HepG2 (cell line): Measurements from ENCODE around the gene AKAP9. TPM values are rescaled to one million over a fixed set of nuclear protein-coding genes. Genes with fewer than 3 reads are reported as not detected.

Experiments
- ATAC-seq: fragments of 200-7000 bp; cut with Tn5 transposase; 3 replicates; pipeline ENCODE4 v1.9.1; 2020; ENCODE audit warnings: mild to moderate bottlenecking, moderate library complexity
- BruUV-seq: library from RNA; stranded (reverse); fragments of 400-500 nt; replicated peaks from 2 replicates; lab custom pipeline; 2021; lab: Mats Ljungman, UMichigan
- CTCF ChIA-PET: fragments of 300-600 bp; formaldehyde crosslinking; extraction: SDS; loops from one replicate; lab custom pipeline; 2021; ENCODE audit warnings: low total read pairs, inconsistent platforms, low intra/inter-chr PET ratio; lab: Yijun Ruan, JAX
- POLR2A ChIA-PET: fragments of 350-600 bp; sonication (Branson Sonifier 250); formaldehyde crosslinking; loops from one replicate; lab custom pipeline; 2020; ENCODE audit warnings: antibody characterized with exemption, inconsistent platforms; lab: Yijun Ruan, JAX
- DNase-seq: peaks from one replicate; pipeline ENCODE4 v3.0.0-alpha.2; 2015; ENCODE audit warnings: low spot score
- FAIRE-seq: peaks from 3 replicates; lab custom pipeline; 2011; peaks lifted over from hg19 to GRCh38; lab: Jason Lieb, UNC
- H2AFZ ChIP-seq: one replicate; pipeline ENCODE4 v1.6.1; 2011; ENCODE audit warnings: low read length, inconsistent platforms
- H3K27ac ChIP-seq: fragments of 300-600 bp; 3 replicates; pipeline ENCODE4 v1.8.0; 2011; ENCODE audit warnings: mixed run types, mild to moderate bottlenecking, mixed read lengths, low read length, inconsistent platforms; ENCODE audit not compliant: insufficient read depth; ENCODE audit errors: extremely low read length
- H3K27me3 ChIP-seq, 2 experiments: fragments of 200-600 bp in 1 of 2; 2 replicates in 1 of 2; 3 replicates in 1 of 2; pipeline versions ENCODE4 v1.6.0 to v1.8.0; 2011; ENCODE audit warnings: low read length in 2 of 2, mild to moderate bottlenecking in 2 of 2, moderate library complexity in 2 of 2, inconsistent platforms in 1 of 2; ENCODE audit not compliant: insufficient read depth in 2 of 2, control insufficient read depth in 1 of 2
- H3K36me3 ChIP-seq, 2 experiments: fragments of 200-600 bp in 1 of 2; replicated peaks in 1 of 2; 2 replicates in 1 of 2; 3 replicates in 1 of 2; pipeline versions ENCODE4 v1.5.1 to v1.8.0; 2011; ENCODE audit warnings: low read length in 2 of 2, inconsistent platforms in 1 of 2; ENCODE audit not compliant: insufficient read depth in 2 of 2, control insufficient read depth in 1 of 2
- H3K4me1 ChIP-seq: 2 replicates; pipeline ENCODE4 v1.5.1; 2012; ENCODE audit warnings: low read length, inconsistent platforms; ENCODE audit not compliant: insufficient read depth
- H3K4me2 ChIP-seq: 2 replicates; pipeline ENCODE4 v1.6.0; 2011; ENCODE audit warnings: low read depth, low read length, inconsistent platforms
- H3K4me3 ChIP-seq, 3 experiments: fragments of 200-600 bp in 1 of 3; sonication (generic), shearing (Covaris generic) in 1 of 3; replicated peaks in 1 of 3; 2 replicates each; pipeline ENCODE4 v1.5.1; 2011 to 2016; ENCODE audit warnings: low read length in 3 of 3, inconsistent platforms in 2 of 3, low read depth in 2 of 3, mild to moderate bottlenecking in 2 of 3, control low read depth in 1 of 3, mixed read lengths in 1 of 3; ENCODE audit not compliant: insufficient read depth in 1 of 3
- H3K79me2 ChIP-seq: one replicate; pipeline ENCODE4 v1.6.1; 2011; ENCODE audit warnings: low read length, inconsistent platforms; ENCODE audit not compliant: insufficient read depth
- H3K9ac ChIP-seq: 2 replicates; pipeline ENCODE4 v1.6.0; 2011; ENCODE audit warnings: mild to moderate bottlenecking, low read depth, low read length, inconsistent platforms; ENCODE audit not compliant: insufficient read depth
- H3K9me3 ChIP-seq: 2 replicates; pipeline ENCODE4 v1.5.1; 2012; ENCODE audit warnings: mild to moderate bottlenecking, low read length
- H4K20me1 ChIP-seq: 2 replicates; pipeline ENCODE4 v1.6.0; 2011; ENCODE audit warnings: inconsistent platforms, mild to moderate bottlenecking, low read length, moderate library complexity; ENCODE audit not compliant: insufficient read depth
- ATAD3A ChIP-seq: sonication (generic); formaldehyde crosslinking; IDR thresholded peaks from 2 replicates; pipeline ENCODE4 v1.4.0; 2020; ENCODE audit warnings: missing genetic modification reagents
- EED ChIP-seq: sonication (generic); formaldehyde crosslinking; IDR thresholded peaks from 2 replicates; pipeline ENCODE4 v1.5.0; 2020; ENCODE audit warnings: mild to moderate bottlenecking, missing genetic modification reagents
- HDAC6 ChIP-seq: fragments of 200-600 bp; sonication (generic); IDR thresholded peaks from 2 replicates; pipeline ENCODE4 v1.7.0; 2017; ENCODE audit warnings: mild to moderate bottlenecking, antibody characterized with exemption, low read length, low read depth
- RERE ChIP-seq: IDR thresholded peaks from 2 replicates; pipeline ENCODE4 v1.6.1; 2016; ENCODE audit warnings: low read depth, missing genetic modification reagents, missing compliant biosample characterization
- SRY ChIP-seq: sonication (generic); formaldehyde crosslinking; IDR thresholded peaks from 2 replicates; pipeline ENCODE4 v1.8.0; 2022; ENCODE audit warnings: mild to moderate bottlenecking, missing genetic modification reagents
- ZFP1 ChIP-seq: IDR thresholded peaks from 2 replicates; pipeline ENCODE4 v1.6.1; 2016
- ZNF24 ChIP-seq: fragments of 450-650 bp; IDR thresholded peaks from 2 replicates; pipeline ENCODE4 v1.6.1; 2017; ENCODE audit warnings: antibody characterized with exemption, mild to moderate bottlenecking
- WGBS: methylation state at CpG from one replicate; pipeline ENCODE4 v1.1.6; 2017; ENCODE audit warnings: low lambda C conversion rate; 5-methylcytosine and 5-hydroxymethylcytosine counted together
- in situ Hi-C: cut with HindIII; loops from 2 replicates; pipeline ENCODE4 v1.10.0; 2017; ENCODE audit warnings: low pct_unique_long_range_greater_than_20kb; ENCODE audit not compliant: extremely low pct_ligation_motif_present
- intact Hi-C: fragments of 100-400 bp; cut with micrococcal nuclease; formaldehyde crosslinking; loops from one replicate; pipeline ENCODE4 v1.10.0; 2022; ENCODE audit not compliant: unreplicated experiment
- polyA plus RNA-seq, 8 experiments: library from polyadenylated mRNA; depleted of rRNA in 3 of 8; stranded (reverse) in 7 of 8; unstranded in 1 of 8; fragments of >200 nt; fragmentation: Illumina TruSeq in 4 of 8; extraction: Trizol in 4 of 8; gene quantifications; 2 replicates each; pipeline versions ENCODE4 v1.2.1 to v1.2.3, GENCODE V29; 2011 to 2016; ENCODE audit warnings: low read depth in 4 of 8, missing spikeins in 1 of 8, mixed read lengths in 1 of 8; ENCODE audit not compliant: insufficient read depth in 1 of 8
- total RNA-seq, 5 experiments: library from RNA; depleted of rRNA; stranded (reverse); fragments of >200 nt; fragmentation: Illumina TruSeq; extraction: Trizol; gene quantifications; 2 replicates each; pipeline ENCODE4 v1.2.3, GENCODE V29; 2016; ENCODE audit warnings: low read depth in 1 of 5
- TF ChIP-seq, protein P1 (sequence below): IDR thresholded peaks from 2 replicates; pipeline ENCODE4 v1.4.0; 2020; ENCODE audit warnings: mild to moderate bottlenecking, missing genetic modification reagents
- TF ChIP-seq, protein P2 (sequence below): sonication (generic); formaldehyde crosslinking; IDR thresholded peaks from 2 replicates; pipeline ENCODE4 v1.5.0; 2020; ENCODE audit warnings: missing genetic modification reagents

Gene AKAP9
- total and polyA plus RNA-seq, 2 of the 13 experiments (the other 11 are each of a cell fraction or from before 2014, with no cell fraction given): 27.6 to 33.1 TPM

- TF ChIP-seq, protein P1, sequence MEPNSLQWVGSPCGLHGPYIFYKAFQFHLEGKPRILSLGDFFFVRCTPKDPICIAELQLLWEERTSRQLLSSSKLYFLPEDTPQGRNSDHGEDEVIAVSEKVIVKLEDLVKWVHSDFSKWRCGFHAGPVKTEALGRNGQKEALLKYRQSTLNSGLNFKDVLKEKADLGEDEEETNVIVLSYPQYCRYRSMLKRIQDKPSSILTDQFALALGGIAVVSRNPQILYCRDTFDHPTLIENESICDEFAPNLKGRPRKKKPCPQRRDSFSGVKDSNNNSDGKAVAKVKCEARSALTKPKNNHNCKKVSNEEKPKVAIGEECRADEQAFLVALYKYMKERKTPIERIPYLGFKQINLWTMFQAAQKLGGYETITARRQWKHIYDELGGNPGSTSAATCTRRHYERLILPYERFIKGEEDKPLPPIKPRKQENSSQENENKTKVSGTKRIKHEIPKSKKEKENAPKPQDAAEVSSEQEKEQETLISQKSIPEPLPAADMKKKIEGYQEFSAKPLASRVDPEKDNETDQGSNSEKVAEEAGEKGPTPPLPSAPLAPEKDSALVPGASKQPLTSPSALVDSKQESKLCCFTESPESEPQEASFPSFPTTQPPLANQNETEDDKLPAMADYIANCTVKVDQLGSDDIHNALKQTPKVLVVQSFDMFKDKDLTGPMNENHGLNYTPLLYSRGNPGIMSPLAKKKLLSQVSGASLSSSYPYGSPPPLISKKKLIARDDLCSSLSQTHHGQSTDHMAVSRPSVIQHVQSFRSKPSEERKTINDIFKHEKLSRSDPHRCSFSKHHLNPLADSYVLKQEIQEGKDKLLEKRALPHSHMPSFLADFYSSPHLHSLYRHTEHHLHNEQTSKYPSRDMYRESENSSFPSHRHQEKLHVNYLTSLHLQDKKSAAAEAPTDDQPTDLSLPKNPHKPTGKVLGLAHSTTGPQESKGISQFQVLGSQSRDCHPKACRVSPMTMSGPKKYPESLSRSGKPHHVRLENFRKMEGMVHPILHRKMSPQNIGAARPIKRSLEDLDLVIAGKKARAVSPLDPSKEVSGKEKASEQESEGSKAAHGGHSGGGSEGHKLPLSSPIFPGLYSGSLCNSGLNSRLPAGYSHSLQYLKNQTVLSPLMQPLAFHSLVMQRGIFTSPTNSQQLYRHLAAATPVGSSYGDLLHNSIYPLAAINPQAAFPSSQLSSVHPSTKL (CRISPR knock-in tag): no peak
Observed at GRCh38 chr7:91946549-91946948, 5.9 kb downstream of the AKAP9 start (continued).

- BruUV-seq: no TSS peak
- Histone ChIP-seq H3K4me3 (no peak overlapping the region), H3K9me3 (no peaks in the 10 kb centered on the region), H3K4me2 (no peak overlapping the region), H3K27me3 (no peaks in the 10 kb centered on the region), H4K20me1 (peaks cover 36% of the 10 kb centered on the region), H2AFZ (no peak overlapping the region), H3K9ac (no peak overlapping the region), H3K36me3 (no peaks in the 10 kb centered on the region; a peak in 1 of 5 replicates), H3K4me1 (peaks cover 32% of the 10 kb centered on the region)
- in situ Hi-C loops: no loop called here
- CTCF ChIA-PET: no interaction called here
- FAIRE-seq (no peak), DNase-seq (no peak), ATAC-seq (no peak)
- 97% methylated on average over 1 of the region's 1 CpG for WGBS
- no peak for TF ChIP-seq EED (CRISPR knock-in tag)
- no peak for TF ChIP-seq ZFP1
- TF ChIP-seq, protein P2, sequence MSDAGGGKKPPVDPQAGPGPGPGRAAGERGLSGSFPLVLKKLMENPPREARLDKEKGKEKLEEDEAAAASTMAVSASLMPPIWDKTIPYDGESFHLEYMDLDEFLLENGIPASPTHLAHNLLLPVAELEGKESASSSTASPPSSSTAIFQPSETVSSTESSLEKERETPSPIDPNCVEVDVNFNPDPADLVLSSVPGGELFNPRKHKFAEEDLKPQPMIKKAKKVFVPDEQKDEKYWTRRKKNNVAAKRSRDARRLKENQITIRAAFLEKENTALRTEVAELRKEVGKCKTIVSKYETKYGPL (CRISPR knock-in tag): no peak
- no peak for TF ChIP-seq RERE
- no peak for TF ChIP-seq SRY (CRISPR knock-in tag)
- no peak for TF ChIP-seq HDAC6
- TF ChIP-seq ZNF24: 0 out of 2 replicates have a peak, but pooled peaks have one; percentile 21
- no peak for TF ChIP-seq ATAD3A (CRISPR knock-in tag)
- TF ChIP-seq, all 625 proteins: peak for 1
- no peak overlapping the region for H3K27ac ChIP-seq
- POLR2A ChIA-PET: no interaction called here
- peaks cover 75% of the 10 kb centered on the region for H3K79me2 ChIP-seq
- intact Hi-C loops: no loop called here
Observed at GRCh38 chr7:91947948-91948347, 7.3 kb downstream of the AKAP9 start.
